A673 (cell line): ENCODE data around the gene KRTAP9-9. TPM values are rescaled to one million over a fixed set of nuclear protein-coding genes. Genes with fewer than 3 reads are reported as not detected.

Source experiments
- BruUV-seq: library from RNA; stranded (reverse); fragments of 400-500 nt; replicated peaks from 2 replicates; lab custom pipeline; 2021; lab: Mats Ljungman, UMichigan
- CTCF ChIA-PET: fragments of 300-600 bp; sonication (Branson Sonifier 250); formaldehyde crosslinking; loops from one replicate; lab custom pipeline; 2022; ENCODE audit warnings: antibody characterized with exemption; lab: Charles Lee
- POLR2A ChIA-PET: fragments of 300-600 bp; sonication (Branson Sonifier 250); formaldehyde crosslinking; loops from one replicate; lab custom pipeline; 2022; ENCODE audit warnings: antibody characterized with exemption; ENCODE audit not compliant: low non-redundant PET; lab: Charles Lee
- DNase-seq: peaks from one replicate; pipeline ENCODE4 v3.0.0-alpha.2; 2015; ENCODE audit warnings: low spot score
- H3K27ac ChIP-seq: fragments of 200-600 bp; sonication (generic); 2 replicates; pipeline ENCODE4 v1.5.1; 2016; ENCODE audit warnings: mixed run types, low read depth, mild to moderate bottlenecking, mixed read lengths, antibody characterized with exemption, low read length; ENCODE audit not compliant: poor library complexity, severe bottlenecking
- H3K27me3 ChIP-seq: fragments of 200-600 bp; sonication (generic); replicated peaks from 2 replicates; pipeline ENCODE4 v1.6.1; 2017; ENCODE audit warnings: mixed run types, low read depth, mild to moderate bottlenecking, mixed read lengths, antibody characterized with exemption, low read length; ENCODE audit not compliant: insufficient read depth, poor library complexity
- H3K36me3 ChIP-seq: fragments of 200-600 bp; sonication (generic); 2 replicates; pipeline ENCODE4 v1.6.1; 2016; ENCODE audit warnings: mixed run types, mild to moderate bottlenecking, mixed read lengths, antibody characterized with exemption, low read length; ENCODE audit not compliant: insufficient read depth, poor library complexity, severe bottlenecking
- H3K4me1 ChIP-seq: fragments of 200-600 bp; sonication (generic); 2 replicates; pipeline ENCODE4 v1.6.1; 2017; ENCODE audit warnings: mixed run types, mild to moderate bottlenecking, mixed read lengths, antibody characterized with exemption, low read length; ENCODE audit not compliant: insufficient read depth, poor library complexity, severe bottlenecking
- H3K4me3 ChIP-seq: fragments of 200-600 bp; sonication (generic); 2 replicates; pipeline ENCODE4 v1.5.1; 2016; ENCODE audit warnings: low read depth, mixed run types, mild to moderate bottlenecking, mixed read lengths, low read length; ENCODE audit not compliant: poor library complexity, severe bottlenecking
- H3K9me3 ChIP-seq: fragments of 200-600 bp; sonication (generic); 2 replicates; pipeline ENCODE4 v1.6.1; 2016; ENCODE audit warnings: mixed run types, low read depth, mild to moderate bottlenecking, mixed read lengths, antibody characterized with exemption, low read length; ENCODE audit not compliant: poor library complexity, severe bottlenecking
- EZH2 ChIP-seq: fragments of 200-600 bp; sonication (generic); IDR thresholded peaks from 2 replicates; pipeline ENCODE4 v1.6.1; 2017; ENCODE audit warnings: borderline replicate concordance, low read depth, mild to moderate bottlenecking, mixed read lengths, antibody characterized with exemption, low read length; ENCODE audit not compliant: poor library complexity, severe bottlenecking
- intact Hi-C: fragments of 100-400 bp; cut with micrococcal nuclease; formaldehyde crosslinking; loops from one replicate; pipeline ENCODE4 v1.10.0; 2022; ENCODE audit not compliant: unreplicated experiment
- total RNA-seq: library from RNA; stranded (reverse); gene quantifications from 2 replicates; pipeline ENCODE4 v1.2.3, GENCODE V29; 2021
- TF ChIP-seq, protein P1 (sequence below): fragments of 300-800, 200-600 bp; sonication (generic); conservative IDR thresholded peaks from 2 replicates; pipeline ENCODE4 v1.5.1; 2017; ENCODE audit warnings: low read depth, mild to moderate bottlenecking, antibody characterized with exemption, low read length, moderate library complexity, mixed read lengths

Gene KRTAP9-9
- total RNA-seq, 1 experiment from 2014 or later: not detected

DNA sequence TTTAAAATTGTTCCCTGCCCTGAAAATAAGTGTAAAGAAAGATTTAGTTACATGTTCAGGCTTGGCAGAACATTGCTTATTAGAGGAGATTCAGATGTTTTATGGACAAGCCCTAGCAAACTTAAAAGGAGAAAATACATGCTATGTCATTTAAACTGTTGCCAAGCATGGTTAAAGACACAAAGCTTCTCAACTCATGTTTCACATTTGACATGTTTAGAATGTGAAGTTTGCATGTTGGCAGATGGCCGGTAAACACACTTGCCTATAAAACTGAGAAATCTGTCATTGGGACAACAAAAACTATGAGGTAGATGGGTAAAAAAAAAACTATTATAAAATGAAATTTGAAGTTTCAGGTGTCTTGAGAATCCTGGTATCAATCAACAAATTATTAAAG lies 41.7 kb downstream of the KRTAP9-9 start:
- H3K4me1 ChIP-seq: no peaks in the 10 kb centered on the region
- H3K36me3 ChIP-seq: no peaks in the 10 kb centered on the region
- POLR2A ChIA-PET: no interaction called here
- intact Hi-C loops: no loop called here
- H3K9me3 ChIP-seq: no peaks in the 10 kb centered on the region
- H3K27ac ChIP-seq: no peak overlapping the region
- no peak for DNase-seq
- CTCF ChIA-PET: no interaction called here
- no TSS peak for BruUV-seq
- TF ChIP-seq, protein P1, sequence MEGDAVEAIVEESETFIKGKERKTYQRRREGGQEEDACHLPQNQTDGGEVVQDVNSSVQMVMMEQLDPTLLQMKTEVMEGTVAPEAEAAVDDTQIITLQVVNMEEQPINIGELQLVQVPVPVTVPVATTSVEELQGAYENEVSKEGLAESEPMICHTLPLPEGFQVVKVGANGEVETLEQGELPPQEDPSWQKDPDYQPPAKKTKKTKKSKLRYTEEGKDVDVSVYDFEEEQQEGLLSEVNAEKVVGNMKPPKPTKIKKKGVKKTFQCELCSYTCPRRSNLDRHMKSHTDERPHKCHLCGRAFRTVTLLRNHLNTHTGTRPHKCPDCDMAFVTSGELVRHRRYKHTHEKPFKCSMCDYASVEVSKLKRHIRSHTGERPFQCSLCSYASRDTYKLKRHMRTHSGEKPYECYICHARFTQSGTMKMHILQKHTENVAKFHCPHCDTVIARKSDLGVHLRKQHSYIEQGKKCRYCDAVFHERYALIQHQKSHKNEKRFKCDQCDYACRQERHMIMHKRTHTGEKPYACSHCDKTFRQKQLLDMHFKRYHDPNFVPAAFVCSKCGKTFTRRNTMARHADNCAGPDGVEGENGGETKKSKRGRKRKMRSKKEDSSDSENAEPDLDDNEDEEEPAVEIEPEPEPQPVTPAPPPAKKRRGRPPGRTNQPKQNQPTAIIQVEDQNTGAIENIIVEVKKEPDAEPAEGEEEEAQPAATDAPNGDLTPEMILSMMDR: no peak
- TF ChIP-seq EZH2: no peak
- no peaks in the 10 kb centered on the region for H3K27me3 ChIP-seq
- no peak overlapping the region for H3K4me3 ChIP-seq

DNA sequence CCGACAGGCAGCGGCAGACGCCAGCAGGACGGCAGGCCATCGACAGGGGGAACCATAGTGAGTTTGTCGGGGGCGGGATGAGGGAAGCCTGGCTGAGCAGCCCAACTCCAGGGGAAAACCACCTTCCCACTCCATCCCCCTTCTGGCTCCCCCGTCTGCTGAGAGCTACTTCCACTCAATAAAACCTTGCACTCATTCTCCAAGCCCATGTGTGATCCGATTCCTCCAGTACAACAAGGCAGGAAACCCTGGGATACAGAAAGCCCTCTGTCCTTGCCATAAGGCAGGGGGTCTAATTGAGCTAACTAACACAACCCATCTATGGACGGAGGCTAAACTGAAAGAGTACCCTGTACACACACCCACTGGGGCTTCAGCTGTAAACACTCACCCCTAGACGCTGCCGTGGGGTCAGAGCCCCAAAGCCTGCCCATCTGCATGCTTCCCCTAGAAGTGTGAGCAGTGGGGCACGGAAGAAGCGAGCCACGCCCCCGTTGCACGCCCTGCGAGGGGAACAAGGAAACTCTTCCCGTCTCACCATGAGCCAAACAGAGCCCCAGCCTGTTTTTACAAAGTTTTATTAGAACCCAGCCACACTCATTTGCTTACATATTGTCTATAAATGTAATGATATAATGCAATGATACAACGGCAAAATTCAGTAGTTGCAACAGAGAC lies 43.4 kb downstream of the KRTAP9-9 start:
- POLR2A ChIA-PET: no interaction called here
- Histone ChIP-seq H3K9me3 (no peaks in the 10 kb centered on the region), H3K4me3 (no peak overlapping the region), H3K36me3 (no peaks in the 10 kb centered on the region), H3K27ac (no peak overlapping the region), H3K4me1 (no peaks in the 10 kb centered on the region), H3K27me3 (no peaks in the 10 kb centered on the region)
- BruUV-seq: no TSS peak
- CTCF ChIA-PET: no interaction called here
- intact Hi-C loops: no loop called here
- TF ChIP-seq, protein P1: no peak
- no peak for TF ChIP-seq EZH2
- no peak for DNase-seq

DNA sequence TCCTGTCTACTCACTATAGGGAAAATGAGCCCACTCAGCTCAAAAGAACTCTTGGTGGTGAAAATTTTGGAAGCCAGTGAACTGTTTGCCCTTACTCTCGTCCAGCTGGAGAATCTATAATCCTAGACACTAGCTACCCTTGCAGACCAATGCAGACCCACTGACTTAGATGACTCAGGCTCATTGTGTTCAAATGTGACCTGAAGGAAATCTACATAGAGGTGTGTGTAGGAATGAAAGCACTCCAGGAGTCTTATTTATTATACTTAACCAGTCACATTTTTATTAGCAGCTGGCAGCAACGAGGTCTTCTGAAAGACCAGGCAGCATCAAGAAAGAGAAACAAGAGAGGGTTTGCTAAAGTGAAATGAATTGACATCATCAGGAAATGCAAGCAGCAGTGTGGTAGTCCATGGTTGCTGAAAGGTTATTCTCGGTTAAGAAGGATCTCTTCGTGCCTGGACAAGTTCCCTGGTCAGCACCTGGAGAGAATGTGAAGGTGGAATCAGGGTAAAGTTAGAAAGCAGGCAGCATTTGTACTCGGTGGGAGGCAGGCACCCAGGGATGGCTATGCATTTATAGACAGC lies 46.1 kb downstream of the KRTAP9-9 start:
- intact Hi-C loops: no loop called here
- ChIA-PET CTCF (no interaction called here), POLR2A (no interaction called here)
- Histone ChIP-seq H3K36me3 (no peaks in the 10 kb centered on the region), H3K4me1 (no peaks in the 10 kb centered on the region), H3K9me3 (no peaks in the 10 kb centered on the region), H3K27me3 (no peaks in the 10 kb centered on the region), H3K27ac (no peak overlapping the region), H3K4me3 (no peak overlapping the region)
- TF ChIP-seq, protein P1: no peak
- TF ChIP-seq EZH2: no peak
- DNase-seq: no peak
- BruUV-seq: no TSS peak
